ENCODE results near the gene NUDT3.
"Not testable (repeated sequence)": the region's sequence is repeated elsewhere in the genome, so short reads cannot be mapped to it uniquely, and the experiment has no call there.

Gene NUDT3

GRCh38 chr6:34248727-34249468 is 143.6 kb downstream of the NUDT3 start, which contains the start of gene SMIM29:
TSS of gene SMIM29 (minus strand) at chr6:34249006. CDS start at chr6:34247791, 1,215 bp downstream.
- peak; percentile 96 to 98 for DNase-seq

DNA sequence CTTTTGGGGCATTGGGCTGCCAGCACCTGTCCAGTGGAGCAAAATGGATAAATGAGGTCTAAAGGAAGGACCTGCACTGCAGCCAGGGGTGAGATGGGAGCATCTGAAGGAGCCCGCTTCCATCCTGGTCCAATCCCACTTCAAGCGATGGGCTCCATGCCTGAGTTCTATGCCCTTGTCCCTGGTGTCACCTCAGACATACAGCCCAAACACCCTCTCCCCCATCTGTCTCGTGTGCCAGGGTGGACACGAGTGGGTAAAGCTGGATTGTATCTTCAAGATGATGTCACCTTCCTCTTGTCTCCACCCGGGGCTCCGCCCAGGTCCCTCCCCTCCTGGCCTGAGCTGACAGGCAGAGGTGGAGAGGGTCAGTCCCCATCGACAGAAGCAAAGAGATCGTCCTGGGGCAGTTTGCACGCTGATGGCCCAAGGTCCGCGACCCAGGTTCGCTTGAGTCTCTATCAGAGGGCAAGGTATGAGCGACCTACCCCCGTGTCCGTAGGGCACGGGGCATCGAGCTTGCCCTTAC is 144.2 kb downstream of the NUDT3 start:
- DNase-seq, result peak; percentile 58 to 68

DNA sequence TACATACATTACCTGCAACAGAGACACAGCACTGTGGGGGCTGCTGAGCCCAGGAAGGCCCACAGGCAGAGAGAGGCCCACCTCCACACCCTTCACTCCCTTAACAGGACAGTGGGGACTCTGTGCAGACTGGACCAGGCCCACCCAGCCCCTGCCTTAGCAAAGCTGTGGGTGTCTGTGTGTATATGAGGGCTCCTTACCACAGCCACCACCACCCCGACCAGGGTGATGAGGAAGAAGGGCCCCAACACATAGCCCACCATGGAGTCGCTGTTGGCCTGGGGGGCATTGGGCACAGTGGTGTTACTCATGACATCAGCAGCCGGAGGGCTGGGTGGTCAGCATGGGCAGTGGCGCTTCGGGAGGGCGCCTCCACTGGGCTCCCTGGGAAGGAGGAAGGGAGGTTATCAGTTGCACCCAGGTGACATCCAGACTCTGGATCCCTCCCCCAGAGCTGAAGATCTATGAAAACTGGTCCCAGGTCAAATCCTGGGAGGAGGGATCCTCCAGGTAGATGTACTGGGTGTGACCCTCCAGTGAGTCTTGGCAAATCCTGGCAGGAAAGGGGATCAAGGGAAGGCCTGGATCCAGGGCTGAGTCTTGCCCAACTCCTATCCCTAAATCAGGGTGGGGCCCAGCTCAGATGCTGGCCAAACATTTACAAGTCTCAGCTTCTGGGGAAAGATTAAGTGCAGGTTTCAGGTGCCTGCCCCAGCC is 144.8 kb downstream of the NUDT3 start:
- DNase-seq, result no peak

DNA sequence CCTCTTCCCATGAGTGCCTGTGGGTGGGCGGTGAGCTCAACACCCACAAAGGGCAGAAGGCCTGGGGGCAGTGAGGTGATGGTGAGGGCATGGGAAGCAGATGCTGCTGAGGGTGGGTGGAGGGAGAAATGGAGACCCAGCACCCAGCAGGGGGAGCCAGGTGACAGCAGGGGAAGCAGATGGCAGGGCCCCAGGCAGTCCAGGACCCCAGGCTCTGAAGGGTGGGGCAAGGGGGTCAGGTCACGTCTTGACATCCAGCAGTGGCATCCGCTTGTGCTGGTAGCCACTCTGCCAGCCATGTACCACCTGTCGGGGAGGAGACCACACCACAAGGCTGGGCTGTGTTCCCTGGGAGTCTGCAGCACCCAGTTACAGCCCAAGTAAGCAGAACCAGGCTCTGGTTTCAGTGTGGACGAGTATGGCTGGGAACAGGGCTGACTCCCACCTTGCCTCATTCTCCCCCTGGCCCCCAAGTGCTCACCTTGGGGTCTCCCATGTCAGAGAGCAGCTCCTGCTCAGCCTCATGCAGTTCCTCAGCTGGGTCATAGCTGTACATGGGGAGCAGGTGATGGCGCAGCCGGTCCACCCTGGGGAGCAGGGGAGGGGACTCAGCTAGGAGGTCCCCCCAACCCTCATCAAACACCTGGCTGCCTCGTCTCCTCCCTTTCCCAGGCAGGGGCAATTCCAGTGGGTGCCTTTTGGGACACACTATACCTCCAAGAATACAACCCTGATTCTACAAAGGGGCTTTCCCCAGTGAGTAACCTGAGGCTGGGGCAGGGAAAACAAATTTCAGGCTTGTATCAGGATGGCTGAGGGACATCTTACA is 145.7 kb downstream of the NUDT3 start:
- DNase-seq, result peak; percentile 53 to 60

DNA sequence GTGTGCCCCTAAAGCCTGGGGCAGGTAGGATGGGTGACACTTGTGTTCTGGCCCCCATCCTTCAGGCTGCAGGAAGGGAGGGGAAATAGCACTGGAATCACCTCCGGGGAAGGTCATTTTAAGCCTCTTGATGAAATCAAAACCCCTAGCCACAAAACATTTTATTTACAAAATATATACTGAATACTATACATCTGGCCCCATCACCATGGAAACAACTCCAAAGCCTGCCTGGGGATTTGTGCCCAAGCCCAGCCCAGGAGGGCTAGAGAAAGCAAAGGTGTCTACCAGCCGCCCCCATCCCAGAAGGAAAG is 146.3 kb downstream of the NUDT3 start:
- DNase-seq, result no peak

DNA sequence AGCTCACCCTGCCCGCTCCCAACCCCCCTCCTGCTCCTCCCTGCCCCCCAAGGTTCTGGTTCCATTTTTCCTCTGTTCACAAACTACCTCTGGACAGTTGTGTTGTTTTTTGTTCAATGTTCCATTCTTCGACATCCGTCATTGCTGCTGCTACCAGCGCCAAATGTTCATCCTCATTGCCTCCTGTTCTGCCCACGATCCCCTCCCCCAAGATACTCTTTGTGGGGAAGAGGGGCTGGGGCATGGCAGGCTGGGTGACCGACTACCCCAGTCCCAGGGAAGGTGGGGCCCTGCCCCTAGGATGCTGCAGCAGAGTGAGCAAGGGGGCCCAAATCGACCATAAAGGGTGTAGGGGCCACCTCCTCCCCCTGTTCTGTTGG is 146.7 kb downstream of the NUDT3 start:
- DNase-seq, result not testable (repeated sequence)

DNA sequence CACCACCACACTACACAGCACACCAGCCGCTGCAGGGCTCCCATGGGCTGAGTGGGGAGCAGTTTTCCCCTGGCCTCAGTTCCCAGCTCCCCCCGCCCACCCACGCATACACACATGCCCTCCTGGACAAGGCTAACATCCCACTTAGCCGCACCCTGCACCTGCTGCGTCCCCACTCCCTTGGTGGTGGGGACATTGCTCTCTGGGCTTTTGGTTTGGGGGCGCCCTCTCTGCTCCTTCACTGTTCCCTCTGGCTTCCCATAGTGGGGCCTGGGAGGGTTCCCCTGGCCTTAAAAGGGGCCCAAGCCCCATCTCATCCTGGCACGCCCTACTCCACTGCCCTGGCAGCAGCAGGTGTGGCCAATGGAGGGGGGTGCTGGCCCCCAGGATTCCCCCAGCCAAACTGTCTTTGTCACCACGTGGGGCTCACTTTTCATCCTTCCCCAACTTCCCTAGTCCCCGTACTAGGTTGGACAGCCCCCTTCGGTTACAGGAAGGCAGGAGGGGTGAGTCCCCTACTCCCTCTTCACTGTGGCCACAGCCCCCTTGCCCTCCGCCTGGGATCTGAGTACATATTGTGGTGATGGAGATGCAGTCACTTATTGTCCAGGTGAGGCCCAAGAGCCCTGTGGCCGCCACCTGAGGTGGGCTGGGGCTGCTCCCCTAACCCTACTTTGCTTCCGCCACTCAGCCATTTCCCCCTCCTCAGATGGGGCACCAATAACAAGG is 147.3 kb downstream of the NUDT3 start:
- not testable (repeated sequence) for DNase-seq

DNA sequence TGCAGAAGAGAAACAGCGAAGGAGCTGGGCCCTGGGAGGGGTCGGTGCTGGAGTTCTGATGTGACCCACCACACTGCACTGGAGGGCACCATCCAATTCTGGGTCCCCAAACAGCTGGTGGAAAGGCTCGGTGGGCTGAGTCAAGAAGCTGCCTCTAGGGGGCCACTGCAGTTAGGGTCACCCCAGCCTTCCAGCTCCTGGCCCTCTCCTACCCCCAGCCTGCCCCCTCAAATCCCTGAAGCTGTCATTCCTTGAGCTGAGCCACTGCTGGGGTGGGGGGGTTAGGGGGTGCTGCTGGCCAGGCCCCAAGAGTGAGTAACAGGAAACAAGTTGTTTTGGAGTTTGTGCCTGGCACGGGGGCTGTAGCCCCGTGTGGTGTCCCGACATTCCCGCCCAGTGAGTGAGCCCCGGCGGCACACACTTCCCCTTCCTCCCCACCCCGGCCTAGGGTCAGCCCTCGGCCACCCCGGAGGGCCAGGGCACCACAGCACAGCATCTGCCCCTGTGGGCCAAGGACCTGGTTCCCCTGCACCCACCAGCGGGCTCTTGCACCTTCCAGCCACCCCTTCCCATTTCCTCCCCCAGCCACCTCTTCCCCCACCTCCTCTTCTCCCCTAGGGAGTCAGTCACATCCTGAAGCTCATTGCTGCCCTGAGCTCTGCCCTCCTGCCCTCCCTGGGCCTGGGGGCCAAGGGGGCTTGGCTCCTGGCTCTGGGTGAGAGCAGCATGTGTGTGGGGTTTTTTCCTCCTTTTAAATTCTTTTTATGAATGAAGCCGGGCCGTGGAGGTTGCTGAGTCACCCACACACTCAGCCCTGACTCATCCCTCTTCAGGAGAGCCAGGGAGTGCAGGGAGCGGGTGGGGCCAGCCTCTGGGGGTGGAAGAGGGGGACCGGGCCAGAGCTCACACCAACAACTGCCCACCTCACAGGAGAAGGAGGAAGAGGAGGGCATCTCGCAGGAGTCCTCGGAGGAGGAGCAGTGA is 148.3 kb downstream of the NUDT3 start:
- peak; percentile 25 to 61 for DNase-seq

DNA sequence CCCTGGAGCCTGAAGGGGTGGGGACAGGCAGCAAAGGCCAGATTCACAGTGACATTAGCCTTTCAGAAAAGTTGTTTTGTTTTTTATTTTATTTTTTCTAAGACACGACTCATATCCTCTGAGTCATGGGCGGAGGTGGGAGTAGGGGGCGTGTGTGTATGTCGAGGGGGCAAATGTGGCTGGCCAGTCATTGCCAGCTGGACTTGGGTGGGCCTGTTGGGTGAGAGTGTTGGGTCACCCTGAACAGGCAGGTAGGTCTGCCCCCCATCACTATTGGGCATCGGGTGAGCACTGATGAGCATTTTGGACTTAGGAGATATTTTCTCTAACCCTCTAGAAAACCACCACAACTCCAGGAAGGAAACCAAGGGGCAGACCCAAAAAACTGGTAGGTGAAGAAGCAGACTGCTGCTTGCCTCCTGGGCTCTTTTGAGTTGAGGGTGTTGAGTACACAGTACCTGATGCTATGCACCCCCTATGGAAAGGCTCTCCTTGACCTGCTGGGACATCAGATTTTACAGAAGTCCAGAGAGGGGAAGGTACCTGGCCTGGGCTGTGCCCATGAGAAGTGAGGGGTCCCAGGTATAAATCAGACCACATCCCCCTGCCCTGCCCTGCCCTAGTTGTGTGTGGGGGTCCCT is 149.2 kb downstream of the NUDT3 start:
- no peak for DNase-seq

- no peak for DNase-seq
Observed at GRCh38 chr6:34242252-34243130, 150.0 kb downstream of the NUDT3 start.

GRCh38 chr6:34241351-34242215 is 150.9 kb downstream of the NUDT3 start:
- no peak for DNase-seq

GRCh38 chr6:34240329-34241248 is 151.9 kb downstream of the NUDT3 start:
- DNase-seq, result no peak

- DNase-seq, result no peak
Observed at GRCh38 chr6:34239893-34240292, 152.6 kb downstream of the NUDT3 start.

GRCh38 chr6:34239500-34239825 is 153.0 kb downstream of the NUDT3 start:
- no peak for DNase-seq

- no peak for DNase-seq
Observed at GRCh38 chr6:34238585-34239499, 153.6 kb downstream of the NUDT3 start.

GRCh38 chr6:34237722-34238584 is 154.5 kb downstream of the NUDT3 start:
- DNase-seq, result peak; percentile 70 to 75
